ENCODE results near the gene AQP11. TPM values are rescaled to one million over a fixed set of nuclear protein-coding genes. Genes with fewer than 3 reads are reported as not detected.

Gene AQP11
- total RNA-seq, 2 experiments from 2014 or later, result not detected

GRCh38 chr11:77636731-77637344, 47.1 kb downstream of the AQP11 start:
- no peaks in the 10 kb centered on the region for H3K27me3 Mint-ChIP-seq
- TF ChIP-seq, protein P1, sequence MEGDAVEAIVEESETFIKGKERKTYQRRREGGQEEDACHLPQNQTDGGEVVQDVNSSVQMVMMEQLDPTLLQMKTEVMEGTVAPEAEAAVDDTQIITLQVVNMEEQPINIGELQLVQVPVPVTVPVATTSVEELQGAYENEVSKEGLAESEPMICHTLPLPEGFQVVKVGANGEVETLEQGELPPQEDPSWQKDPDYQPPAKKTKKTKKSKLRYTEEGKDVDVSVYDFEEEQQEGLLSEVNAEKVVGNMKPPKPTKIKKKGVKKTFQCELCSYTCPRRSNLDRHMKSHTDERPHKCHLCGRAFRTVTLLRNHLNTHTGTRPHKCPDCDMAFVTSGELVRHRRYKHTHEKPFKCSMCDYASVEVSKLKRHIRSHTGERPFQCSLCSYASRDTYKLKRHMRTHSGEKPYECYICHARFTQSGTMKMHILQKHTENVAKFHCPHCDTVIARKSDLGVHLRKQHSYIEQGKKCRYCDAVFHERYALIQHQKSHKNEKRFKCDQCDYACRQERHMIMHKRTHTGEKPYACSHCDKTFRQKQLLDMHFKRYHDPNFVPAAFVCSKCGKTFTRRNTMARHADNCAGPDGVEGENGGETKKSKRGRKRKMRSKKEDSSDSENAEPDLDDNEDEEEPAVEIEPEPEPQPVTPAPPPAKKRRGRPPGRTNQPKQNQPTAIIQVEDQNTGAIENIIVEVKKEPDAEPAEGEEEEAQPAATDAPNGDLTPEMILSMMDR (IDR thresholded peaks at IDR 0.05), result no peak
- Histone ChIP-seq H3K36me3 (ENCODE audit: insufficient read depth, low read length) (no peaks in the 10 kb centered on the region), H3K4me1 (ENCODE audit: insufficient read depth, low read length) (peaks cover 31% of the 10 kb centered on the region), H3K9me3 (ENCODE audit: control insufficient read depth in 1 of 2, insufficient read depth in 1 of 2, low read length in 2 of 2) (no peaks in the 10 kb centered on the region), H3K4me3 (ENCODE audit: low read length) (peak overlapping the region; percentile 92), H3K27ac (ENCODE audit: low read depth in 1 of 2, low read length in 2 of 2) (peak overlapping the region in 1 of 2 donors; percentile 77), H3K27me3 (ENCODE audit: control insufficient read depth in 1 of 2, insufficient read depth in 2 of 2, low read length in 2 of 2) (peaks cover 0 to 2% of the 10 kb centered on the region in 2 experiments)
- CTCF ChIA-PET, result no interaction called here
- ATAC-seq (ENCODE audit: poor library complexity) (no peak), DNase-seq (peak in 1 of 14 experiments; percentile 11)
- H3K36me3 Mint-ChIP-seq (ENCODE audit: low read depth), result peaks cover 31% of the 10 kb centered on the region
- peak overlapping the region; percentile 85 for H3K27ac Mint-ChIP-seq
- H3K4me3 Mint-ChIP-seq, result peak overlapping the region; percentile 98
- H3K9me3 Mint-ChIP-seq, result peaks cover 4% of the 10 kb centered on the region
- H3K4me1 Mint-ChIP-seq (ENCODE audit: low read depth), result peaks cover 53% of the 10 kb centered on the region
- POLR2A ChIA-PET, result no interaction called here
- intact Hi-C loops (cut with DNase I, micrococcal nuclease), result loop anchor here in 1 of 2 experiments (5.0 to 10.0 kb wide), 3 partner anchors 355 to 938 kb away; partner anchors contain the start of genes ACER3, INTS4 and NARS2

DNA sequence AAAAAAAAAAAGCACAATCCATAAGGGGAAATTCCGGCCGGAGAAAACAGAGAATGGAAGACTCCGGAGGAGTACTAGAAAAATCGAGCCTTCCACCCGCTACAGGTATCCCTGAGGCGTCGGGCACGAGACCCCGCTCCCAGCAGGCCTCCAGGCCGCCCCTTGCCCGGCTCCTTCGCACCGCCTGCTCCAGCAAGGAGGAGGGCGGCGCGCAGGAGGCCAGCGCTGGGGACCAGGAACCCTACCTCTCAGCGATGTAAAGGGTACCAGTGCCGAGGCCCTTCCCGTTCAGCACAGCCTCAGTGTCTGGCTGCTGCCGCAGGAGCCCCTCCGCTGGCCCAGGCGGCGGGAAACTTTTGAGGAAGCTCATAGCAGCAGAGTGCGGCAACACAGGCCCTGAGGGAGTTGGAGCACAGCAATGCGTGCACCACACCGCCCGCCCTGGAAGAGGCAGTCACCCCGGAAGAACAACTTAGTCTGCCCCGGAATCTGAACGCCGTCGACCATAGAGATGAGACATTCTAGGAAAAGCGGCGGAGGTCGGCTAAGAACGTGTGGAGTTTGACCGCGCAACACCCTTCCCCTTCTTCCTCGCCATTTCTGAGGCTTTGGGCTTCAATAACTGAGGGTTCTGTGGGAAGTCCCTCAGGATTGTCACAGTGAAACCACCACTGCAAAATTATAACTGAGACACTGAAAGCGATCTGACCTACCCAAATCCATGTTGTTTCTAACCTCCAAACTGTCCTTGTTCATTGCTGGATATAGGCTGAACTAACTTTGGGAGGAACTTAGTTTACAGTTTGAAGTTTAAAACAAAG, 47.8 kb downstream of the AQP11 start, which contains the start of gene CLNS1A:
Gene CLNS1A, minus strand, starts transcription at position 450 of the 821 bp plus-strand sequence. Its CDS starts 80 bp downstream, at position 370.
- no peaks in the 10 kb centered on the region for H3K36me3 ChIP-seq (ENCODE audit: insufficient read depth, low read length)
- intact Hi-C loops (cut with DNase I, micrococcal nuclease), result loop anchor here in 1 of 2 experiments (5.0 to 10.0 kb wide), 3 partner anchors 355 to 937 kb away; partner anchors contain the start of genes ACER3, INTS4 and NARS2
- CTCF ChIA-PET, result no interaction called here
- H3K27me3 ChIP-seq (ENCODE audit: control insufficient read depth in 1 of 2, insufficient read depth in 2 of 2, low read length in 2 of 2), result peaks cover 0 to 2% of the 10 kb centered on the region in 2 experiments
- Mint-ChIP-seq H3K27me3 (no peaks in the 10 kb centered on the region), H3K4me3 (peak within 1 kb of the TSS; percentile 98), H3K4me1 (ENCODE audit: low read depth) (peaks cover 48% of the 10 kb centered on the region), H3K27ac (peak within 1 kb of the TSS; percentile 85), H3K36me3 (ENCODE audit: low read depth) (peaks cover 26% of the 10 kb centered on the region), H3K9me3 (peaks cover 4% of the 10 kb centered on the region)
- H3K4me3 ChIP-seq (ENCODE audit: low read length), result peak within 1 kb of the TSS; percentile 92
- peak within 1 kb of the TSS; percentile 65 to 77 for H3K27ac ChIP-seq (ENCODE audit: low read depth in 1 of 2, low read length in 2 of 2)
- no peaks in the 10 kb centered on the region for H3K9me3 ChIP-seq (ENCODE audit: control insufficient read depth in 1 of 2, insufficient read depth in 1 of 2, low read length in 2 of 2)
- peaks cover 31% of the 10 kb centered on the region for H3K4me1 ChIP-seq (ENCODE audit: insufficient read depth, low read length)
- ATAC-seq (ENCODE audit: poor library complexity) (peak; percentile 99), DNase-seq (peak; percentile 61 to 89 (median 74))
- TF ChIP-seq, protein P1 (IDR thresholded peaks at IDR 0.05), result no peak
- POLR2A ChIA-PET, result interaction anchor here (0.7 kb wide), 1 partner anchor 12 kb away, joined by 3 read pairs; no protein-coding TSS in a partner anchor

GRCh38 chr11:77642228-77642627, 52.5 kb downstream of the AQP11 start:
- peaks cover 4% of the 10 kb centered on the region for H3K9me3 Mint-ChIP-seq
- no peak overlapping the region for H3K27ac ChIP-seq (ENCODE audit: low read depth in 1 of 2, low read length in 2 of 2)
- intact Hi-C loops (cut with DNase I, micrococcal nuclease), result no loop called here
- H3K4me1 ChIP-seq (ENCODE audit: insufficient read depth, low read length), result peaks cover 8% of the 10 kb centered on the region
- no peaks in the 10 kb centered on the region for H3K36me3 ChIP-seq (ENCODE audit: insufficient read depth, low read length)
- H3K4me3 Mint-ChIP-seq, result no peak overlapping the region
- H3K4me1 Mint-ChIP-seq (ENCODE audit: low read depth), result peaks cover 9% of the 10 kb centered on the region
- H3K27me3 Mint-ChIP-seq, result peaks cover 13% of the 10 kb centered on the region
- H3K27ac Mint-ChIP-seq, result no peak overlapping the region
- CTCF ChIA-PET, result interaction anchor here (0.7 kb wide), 1 partner anchor 478 kb away, joined by 3 read pairs; no protein-coding TSS in a partner anchor
- TF ChIP-seq, protein P1 (IDR thresholded peaks at IDR 0.05), result no peak
- POLR2A ChIA-PET, result no interaction called here
- ATAC-seq (ENCODE audit: poor library complexity) (no peak), DNase-seq (no peak)
- peaks cover 6% of the 10 kb centered on the region for H3K36me3 Mint-ChIP-seq (ENCODE audit: low read depth)
- no peak overlapping the region for H3K4me3 ChIP-seq (ENCODE audit: low read length)
- peaks cover 0 to 2% of the 10 kb centered on the region in 2 experiments for H3K27me3 ChIP-seq (ENCODE audit: control insufficient read depth in 1 of 2, insufficient read depth in 2 of 2, low read length in 2 of 2)
- no peaks in the 10 kb centered on the region for H3K9me3 ChIP-seq (ENCODE audit: control insufficient read depth in 1 of 2, insufficient read depth in 1 of 2, low read length in 2 of 2)

Measured in CD4-positive, alpha-beta T cell (primary cell).